CD4-positive, alpha-beta T cell treated with Interleukin-15 for 4 hours (primary cell): ENCODE data around the gene FCHSD2.

Source experiments
- DNase-seq: peaks from one replicate; pipeline ENCODE4 v3.0.0-alpha.2; 2020; ENCODE audit warnings: low spot score

The FCHSD2 gene

GRCh38 chr11:72969894-72970335 is 172.2 kb downstream of the FCHSD2 start:
- DNase-seq: peak; percentile 57

- no peak for DNase-seq
Observed at GRCh38 chr11:72968390-72968789, 173.7 kb downstream of the FCHSD2 start.

DNA sequence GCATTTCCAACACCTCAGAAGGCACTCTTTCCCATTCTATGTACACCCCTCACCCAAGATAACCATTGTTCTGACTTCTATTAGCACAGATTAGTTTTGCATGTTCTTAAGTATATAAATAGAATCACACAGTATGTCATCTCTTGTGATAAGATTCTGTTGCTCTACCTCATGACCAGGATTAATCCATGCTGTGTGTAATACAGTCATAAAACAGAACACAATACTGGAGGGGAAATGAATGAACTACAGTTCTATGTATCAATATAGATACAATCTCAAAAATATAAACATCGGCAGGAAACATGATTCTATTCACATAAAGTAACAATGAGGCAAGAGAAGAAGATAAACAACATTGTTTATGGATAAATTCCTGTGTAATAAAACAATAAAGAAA is 176.4 kb downstream of the FCHSD2 start:
- DNase-seq: no peak

DNA sequence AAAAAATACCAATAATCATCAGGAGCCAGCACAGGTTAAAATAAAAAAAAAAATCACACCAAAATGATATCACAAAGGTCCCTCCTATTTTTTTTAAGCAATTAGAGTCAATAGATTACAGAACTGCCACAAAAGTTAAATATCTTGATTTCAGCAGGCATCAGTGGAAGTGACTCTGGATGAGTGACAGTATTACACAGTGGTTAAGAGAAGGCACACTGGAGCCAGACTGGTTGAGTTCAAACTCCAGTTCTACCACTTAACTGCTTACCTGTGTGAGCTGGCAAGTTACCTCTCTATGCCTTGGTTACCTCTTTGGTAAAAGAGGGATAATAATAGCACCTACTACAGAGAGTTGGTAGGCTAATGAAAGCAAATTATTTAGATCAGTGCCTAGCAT is 179.4 kb downstream of the FCHSD2 start:
- no peak for DNase-seq

DNA sequence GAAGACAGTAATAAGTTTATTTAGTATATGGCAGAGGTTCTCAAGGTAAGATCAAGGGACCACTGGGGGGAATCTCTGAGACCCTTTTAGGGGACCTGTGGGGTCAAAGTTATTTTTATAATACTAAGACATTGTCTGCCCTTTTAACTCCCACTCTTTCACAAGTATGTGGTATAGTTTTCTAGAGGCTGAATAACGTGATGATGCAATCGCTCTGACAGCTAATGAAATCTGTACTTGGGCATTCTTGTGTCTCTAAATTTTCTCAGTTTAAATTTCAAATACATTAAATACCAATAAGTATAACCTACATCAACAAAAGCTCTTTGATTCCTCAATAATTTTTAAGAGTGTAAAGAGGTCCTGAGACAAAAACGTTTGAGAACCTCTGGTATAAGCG is 180.0 kb downstream of the FCHSD2 start:
- DNase-seq: no peak

- no peak for DNase-seq
Observed at GRCh38 chr11:72959998-72960731, 182.0 kb downstream of the FCHSD2 start.

GRCh38 chr11:72958791-72959190 is 183.3 kb downstream of the FCHSD2 start:
- no peak for DNase-seq

GRCh38 chr11:72955466-72955865 is 186.7 kb downstream of the FCHSD2 start:
- DNase-seq: no peak

GRCh38 chr11:72954860-72955259 is 187.3 kb downstream of the FCHSD2 start:
- no peak for DNase-seq

- DNase-seq: no peak
Observed at GRCh38 chr11:72953637-72954036, 188.5 kb downstream of the FCHSD2 start.

GRCh38 chr11:72951888-72952287 is 190.2 kb downstream of the FCHSD2 start:
- DNase-seq: no peak

DNA sequence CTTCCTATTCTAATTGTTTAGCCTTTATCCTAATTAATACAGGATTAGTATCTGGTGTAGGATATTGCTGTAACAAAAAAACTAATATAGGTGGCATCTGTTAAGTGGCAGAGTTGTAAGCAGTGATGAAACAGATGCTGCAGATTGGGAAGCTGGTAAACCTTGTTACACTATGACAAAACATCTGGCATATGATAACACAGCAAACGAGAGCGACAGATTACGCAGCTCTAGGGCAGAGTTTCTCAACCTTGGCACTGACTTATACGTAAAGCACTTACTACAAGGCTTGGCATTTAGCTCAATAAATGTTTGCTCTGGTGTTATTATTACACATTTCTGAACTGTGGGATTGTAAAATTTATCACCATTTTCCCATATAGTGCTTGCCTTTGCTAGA is 190.9 kb downstream of the FCHSD2 start:
- no peak for DNase-seq

GRCh38 chr11:72950685-72951084 is 191.4 kb downstream of the FCHSD2 start:
- no peak for DNase-seq

DNA sequence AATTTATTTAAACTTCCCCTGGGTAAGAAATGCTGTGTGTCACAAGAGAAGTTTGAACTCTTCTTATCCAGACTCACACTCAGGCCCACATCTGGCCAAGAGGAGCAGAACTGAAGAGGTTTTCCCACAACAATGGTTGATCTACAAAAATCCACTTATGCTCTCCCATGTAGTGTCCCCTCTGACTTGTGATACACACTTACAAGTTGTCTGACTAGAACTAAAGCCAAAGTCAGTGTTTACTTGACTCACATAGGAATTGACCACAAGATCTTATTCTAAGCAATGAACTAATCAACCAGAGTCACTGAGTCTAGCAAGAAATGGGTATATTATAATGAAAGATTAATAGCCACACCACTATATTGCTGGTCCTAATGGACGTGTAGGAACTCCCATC is 194.9 kb downstream of the FCHSD2 start:
- no peak for DNase-seq

GRCh38 chr11:72943664-72944063 is 198.5 kb downstream of the FCHSD2 start:
- no peak for DNase-seq

GRCh38 chr11:72940417-72940816 is 201.7 kb downstream of the FCHSD2 start:
- DNase-seq: no peak

- DNase-seq: no peak
Observed at GRCh38 chr11:72939031-72939430, 203.1 kb downstream of the FCHSD2 start.

- DNase-seq: no peak
Observed at GRCh38 chr11:72937439-72937838, 204.7 kb downstream of the FCHSD2 start.

DNA sequence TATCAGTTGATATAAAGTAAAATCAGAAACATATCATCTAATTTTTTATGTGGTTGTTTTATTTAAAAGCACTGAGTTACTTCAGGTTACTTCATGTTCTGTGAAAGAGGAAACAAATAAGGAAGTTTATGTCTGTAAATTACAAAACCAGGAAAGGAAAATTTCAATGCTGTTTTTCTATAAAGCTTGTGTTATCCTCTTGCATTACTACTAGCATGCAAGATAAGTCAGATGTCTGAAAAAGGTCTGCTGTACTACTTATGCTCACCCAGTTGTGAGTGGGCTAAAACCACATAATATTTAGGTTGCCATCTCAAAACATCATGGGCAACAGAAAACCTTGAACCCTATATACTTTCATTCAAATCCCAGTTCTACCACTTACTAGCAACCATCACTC is 206.4 kb downstream of the FCHSD2 start:
- DNase-seq: no peak

DNA sequence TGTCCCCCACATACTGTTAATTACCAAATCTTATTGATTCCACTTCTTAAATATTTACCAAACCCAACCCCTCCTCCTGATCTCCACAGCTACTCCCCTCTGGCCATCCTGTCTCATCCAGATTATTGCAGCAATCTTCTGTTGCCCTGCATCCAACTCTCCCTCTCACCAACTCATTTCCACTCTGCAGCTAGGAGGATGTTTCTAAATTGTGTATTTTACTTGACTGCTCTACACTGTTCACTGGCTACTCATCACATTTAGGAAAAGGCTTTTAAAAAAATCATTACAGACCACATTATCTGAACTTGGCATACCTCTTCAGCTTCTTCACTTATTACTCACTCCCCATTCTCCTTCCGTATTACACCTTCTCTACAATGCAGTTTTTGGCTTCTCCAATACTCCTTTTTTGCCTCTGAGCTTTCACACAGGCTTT is 210.0 kb downstream of the FCHSD2 start:
- no peak for DNase-seq

GRCh38 chr11:72930008-72930407 is 212.1 kb downstream of the FCHSD2 start:
- no peak for DNase-seq

- no peak for DNase-seq
Observed at GRCh38 chr11:72929256-72929655, 212.9 kb downstream of the FCHSD2 start.

- DNase-seq: no peak
Observed at GRCh38 chr11:72927380-72927779, 214.7 kb downstream of the FCHSD2 start.

DNA sequence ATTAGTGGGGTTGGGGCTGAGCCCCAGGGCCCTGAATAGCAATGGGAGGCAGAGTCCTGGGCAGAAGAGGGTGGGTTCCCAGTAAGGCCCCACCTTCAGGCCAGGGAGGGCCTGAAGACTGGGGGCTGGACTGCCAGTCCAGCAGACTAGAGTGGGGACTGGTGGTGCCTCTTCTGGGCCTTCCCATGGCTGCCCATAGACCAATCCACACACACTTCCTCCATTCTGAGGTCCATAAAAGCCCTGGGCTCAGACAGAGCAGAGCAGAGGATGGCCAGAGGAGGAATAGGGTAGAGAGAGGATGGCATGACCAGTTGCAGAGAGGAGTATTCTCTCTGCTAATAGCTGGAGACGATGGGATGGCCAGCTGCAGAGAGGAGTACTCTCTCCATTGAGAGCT is 216.0 kb downstream of the FCHSD2 start:
- DNase-seq: no peak
